ENCODE measurements around the gene EFCAB8.

EFCAB8 gene, protein sequence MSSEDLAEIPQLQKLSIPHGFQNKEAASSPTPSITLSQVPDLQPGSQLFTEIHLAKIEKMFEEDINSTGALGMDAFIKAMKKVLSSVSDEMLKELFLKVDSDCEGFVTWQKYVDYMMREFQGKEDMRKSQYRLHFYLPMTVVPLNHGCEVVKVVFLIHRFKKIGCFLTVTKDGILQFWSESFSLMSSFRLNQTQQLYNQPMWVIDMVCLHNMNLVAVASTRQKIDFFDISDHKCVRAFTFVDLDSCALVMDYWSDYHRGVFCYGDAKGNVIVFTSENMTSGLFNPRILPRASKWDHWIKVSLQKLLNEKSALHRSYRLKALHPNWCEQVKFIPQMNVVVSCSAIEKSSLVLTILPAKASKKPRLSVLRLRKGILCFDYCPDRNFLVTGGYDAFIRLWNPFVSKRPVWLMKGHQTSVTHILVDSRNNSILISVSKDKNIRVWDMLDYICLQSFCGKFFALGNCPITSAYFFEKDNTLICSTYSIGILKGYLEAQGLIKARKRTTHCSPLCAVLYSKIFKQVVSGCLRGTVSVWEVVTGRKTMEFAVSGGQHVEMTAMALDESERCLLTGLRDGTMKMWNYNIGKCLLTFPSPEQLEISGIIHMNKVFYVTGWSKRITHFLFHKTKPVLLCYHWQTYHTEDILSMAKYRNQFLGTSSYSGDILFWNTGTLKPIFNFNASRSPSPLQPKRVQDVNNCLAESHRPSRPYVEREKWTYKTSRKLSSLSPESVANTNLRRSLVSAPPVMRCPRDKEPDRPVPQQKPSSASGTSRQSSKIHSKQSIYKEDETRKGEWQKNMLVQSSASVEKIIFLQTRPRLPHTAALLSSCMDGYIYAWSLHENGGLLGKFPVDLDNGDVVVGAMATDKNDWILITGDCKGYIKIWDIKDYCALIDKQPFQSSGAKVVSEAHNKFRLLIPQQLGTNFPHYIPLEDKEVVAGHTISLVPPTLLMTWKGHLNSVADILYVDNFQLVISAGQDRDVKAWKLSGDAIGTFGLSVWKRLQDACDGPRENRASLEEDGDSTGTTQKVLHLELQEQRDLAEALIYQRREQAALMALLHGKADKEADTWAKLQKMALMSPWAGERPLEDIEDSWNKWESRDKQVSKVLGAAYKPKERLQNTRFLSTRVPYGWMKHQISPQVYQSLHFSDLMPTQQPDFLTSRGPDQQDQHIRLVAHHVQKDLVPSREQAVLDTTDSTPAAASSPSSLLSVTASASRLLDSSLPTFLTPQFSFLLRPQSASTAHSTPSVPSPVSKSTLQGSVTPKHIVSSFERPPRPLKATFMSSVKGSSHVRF

GRCh38 chr20:32858701-32859372, at the start of gene EFCAB8:
TSS of gene EFCAB8 (plus strand) at chr20:32858923. CDS start at chr20:32863793, 4,870 bp downstream.
- DNase-seq: no peak

- no peak for DNase-seq
Observed at GRCh38 chr20:32809907-32810306, 48.8 kb upstream of the EFCAB8 start.

GRCh38 chr20:32810941-32811340, 47.8 kb upstream of the EFCAB8 start:
- no peak for DNase-seq

GRCh38 chr20:32811886-32812285, 46.8 kb upstream of the EFCAB8 start:
- DNase-seq: no peak

DNA sequence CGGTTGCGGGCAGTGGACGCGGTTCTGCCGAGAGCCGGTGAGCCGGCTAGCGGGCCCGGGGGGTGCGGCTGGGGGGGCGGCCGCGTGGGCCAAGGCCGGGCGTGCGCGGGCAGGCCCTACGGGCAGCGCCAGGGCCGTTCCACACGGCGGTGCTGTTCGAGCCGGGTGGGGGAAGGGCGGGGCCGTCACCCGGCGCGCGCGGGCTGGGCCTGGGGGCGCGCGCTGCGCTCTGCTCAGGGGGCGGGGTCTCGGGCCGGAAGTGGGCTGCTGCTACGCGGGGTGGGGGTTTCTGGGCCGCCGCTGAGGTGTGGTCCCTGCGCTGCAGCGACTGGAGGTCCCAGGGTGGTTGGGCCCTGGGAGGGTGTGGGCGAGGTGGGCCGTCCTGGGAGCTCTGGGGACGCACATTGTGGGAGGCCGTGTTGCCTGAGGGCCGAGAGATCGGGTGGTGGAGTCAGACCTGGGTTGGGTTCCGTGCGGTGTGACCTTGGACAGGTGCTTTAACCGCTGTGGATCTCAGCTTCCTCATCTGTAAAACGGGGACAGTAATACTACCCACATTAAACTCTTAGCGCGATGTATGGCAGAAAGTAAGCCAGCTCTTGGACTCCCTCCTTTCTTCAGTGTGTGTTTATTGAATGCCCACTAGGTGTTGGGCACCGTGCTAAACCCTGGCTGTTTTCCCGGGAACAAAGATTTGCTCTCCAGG, 38.6 kb upstream of the EFCAB8 start:
- peak; percentile 64 for DNase-seq

DNA sequence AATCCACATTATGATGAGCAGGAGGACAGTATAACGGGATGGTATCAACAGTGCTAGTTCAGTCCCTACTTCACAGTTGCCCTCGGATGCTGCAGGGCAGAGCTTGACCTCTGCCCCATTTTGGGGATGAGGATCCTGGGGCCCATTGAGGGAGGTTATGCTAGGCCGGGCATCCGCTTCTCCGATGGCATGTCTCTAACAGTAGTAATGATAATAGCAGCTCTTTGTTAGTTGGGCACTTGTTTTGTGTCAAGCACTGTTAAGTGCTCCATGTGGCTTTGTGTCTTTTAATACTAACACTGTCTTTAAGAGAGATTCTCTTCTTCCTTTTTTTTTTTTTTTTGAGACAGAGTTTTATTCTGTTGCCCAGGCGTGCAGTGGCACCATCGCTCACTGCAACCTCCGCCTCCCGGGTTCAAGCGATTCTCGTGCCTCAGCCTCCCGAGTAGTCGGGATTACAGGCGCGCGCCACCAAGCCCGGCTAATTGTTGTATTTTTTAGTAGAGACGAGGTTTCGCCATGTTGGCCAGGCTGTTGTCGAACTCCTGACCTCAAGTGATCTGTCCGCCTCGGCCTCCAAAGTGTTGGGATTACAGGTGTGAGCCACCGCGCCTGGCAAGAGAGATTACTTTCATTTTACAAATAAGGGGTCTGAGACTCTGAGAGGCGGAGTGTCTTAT, 37.9 kb upstream of the EFCAB8 start:
- DNase-seq: no peak

GRCh38 chr20:32822225-32822624, 36.5 kb upstream of the EFCAB8 start:
- DNase-seq: no peak

GRCh38 chr20:32823078-32823477, 35.6 kb upstream of the EFCAB8 start:
- DNase-seq: no peak

- no peak for DNase-seq
Observed at GRCh38 chr20:32823737-32824588, 34.8 kb upstream of the EFCAB8 start.

DNA sequence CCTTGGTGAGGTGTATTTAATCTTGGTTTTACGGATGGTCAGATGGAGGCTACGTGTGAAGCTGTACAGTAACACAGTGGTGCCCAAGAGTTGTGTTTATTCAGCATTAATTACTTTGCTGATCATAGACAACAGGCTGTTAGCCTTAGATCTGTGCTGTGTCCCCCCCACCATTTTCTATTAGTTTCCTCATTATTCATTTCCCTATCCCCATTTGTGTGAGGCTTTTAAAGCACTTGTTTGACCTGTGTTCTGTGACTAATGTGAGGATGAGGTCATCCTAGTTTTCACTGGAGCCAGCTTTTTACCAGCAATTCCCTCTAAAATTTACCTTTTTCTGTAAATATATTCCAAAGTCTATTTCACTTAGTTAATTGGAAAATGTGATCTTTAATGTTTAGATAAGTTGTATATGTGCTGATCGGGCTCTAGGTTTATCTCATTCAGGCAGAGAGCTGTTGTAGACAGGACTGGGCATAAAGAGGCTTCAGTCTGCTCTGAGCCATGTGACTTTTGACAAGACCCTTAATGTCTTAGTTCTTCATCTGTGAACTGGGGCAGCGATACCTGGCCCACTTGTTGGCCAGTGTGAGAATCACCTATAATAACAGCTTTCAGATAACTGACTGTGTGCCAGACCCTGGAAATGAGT, 30.6 kb upstream of the EFCAB8 start:
- no peak for DNase-seq

- no peak for DNase-seq
Observed at GRCh38 chr20:32829311-32830005, 29.3 kb upstream of the EFCAB8 start.

- DNase-seq: no peak
Observed at GRCh38 chr20:32830437-32830836, 28.3 kb upstream of the EFCAB8 start.

GRCh38 chr20:32831982-32832381, 26.7 kb upstream of the EFCAB8 start:
- no peak for DNase-seq

GRCh38 chr20:32832664-32833063, 26.1 kb upstream of the EFCAB8 start:
- no peak for DNase-seq

DNA sequence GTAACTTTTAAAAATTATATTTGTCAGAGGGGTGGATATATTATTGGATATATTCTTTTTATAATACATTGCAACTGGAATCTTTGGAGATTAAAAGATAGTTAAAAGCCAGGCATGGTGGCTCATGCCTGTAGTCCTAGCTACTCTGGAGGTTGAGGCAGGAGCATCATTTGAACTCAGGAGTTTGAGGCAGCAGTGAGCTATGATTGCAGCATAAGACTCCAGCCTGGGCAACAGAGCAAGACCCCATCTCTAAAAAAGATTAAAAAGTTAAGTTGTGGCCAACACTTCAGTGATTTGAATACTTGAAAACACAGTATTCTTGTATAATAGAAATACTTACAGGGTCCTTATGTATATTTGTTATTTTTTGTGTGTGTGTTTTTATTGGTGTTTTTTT, 23.8 kb upstream of the EFCAB8 start:
- no peak for DNase-seq

GRCh38 chr20:32837157-32837556, 21.6 kb upstream of the EFCAB8 start:
- no peak for DNase-seq

- DNase-seq: no peak
Observed at GRCh38 chr20:32839227-32839981, 19.3 kb upstream of the EFCAB8 start.

DNA sequence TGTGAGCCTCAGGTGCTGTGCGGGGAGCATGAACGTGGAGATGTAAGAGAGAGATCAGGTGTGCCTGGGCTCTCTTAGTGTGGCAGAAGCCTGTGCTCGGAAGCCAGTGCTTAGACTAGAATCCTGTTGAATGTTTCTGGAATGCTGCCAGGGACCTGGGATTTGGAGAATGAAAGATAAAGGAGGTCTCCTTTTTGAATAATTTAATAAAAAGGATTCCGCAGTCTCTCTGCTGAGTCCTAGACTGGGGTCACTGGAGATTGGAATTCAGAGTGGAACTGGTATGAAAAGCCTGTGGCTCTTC, 18.8 kb upstream of the EFCAB8 start:
- DNase-seq: no peak

DNA sequence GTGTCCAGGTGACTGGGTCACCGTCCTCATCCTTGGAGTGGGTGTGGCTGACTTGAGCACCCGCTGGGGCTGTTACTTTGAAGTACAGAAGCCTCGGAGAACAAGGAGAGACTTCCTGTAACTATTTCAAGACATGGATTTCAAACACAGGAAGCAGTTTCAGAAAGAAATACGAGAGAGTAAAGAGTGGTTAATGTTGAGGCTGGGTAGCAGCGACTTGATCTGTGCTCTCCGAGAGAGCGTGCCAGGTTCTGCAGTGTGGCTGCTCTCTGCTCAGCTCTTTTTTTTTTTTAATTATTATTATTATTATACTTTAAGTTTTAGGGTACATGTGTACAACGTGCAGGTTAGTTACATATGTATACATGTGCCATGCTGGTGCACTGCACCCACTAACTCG, 17.5 kb upstream of the EFCAB8 start:
- no peak for DNase-seq

Data from CD4-positive, alpha-beta T cell treated with Interleukin-4 for 4 hours (primary cell).